ENCODE measurements around the gene DYNC2H1.

DYNC2H1 gene

GRCh38 chr11:103471546-103471945, 362.3 kb downstream of the DYNC2H1 start:
- TF ChIP-seq, protein P1, sequence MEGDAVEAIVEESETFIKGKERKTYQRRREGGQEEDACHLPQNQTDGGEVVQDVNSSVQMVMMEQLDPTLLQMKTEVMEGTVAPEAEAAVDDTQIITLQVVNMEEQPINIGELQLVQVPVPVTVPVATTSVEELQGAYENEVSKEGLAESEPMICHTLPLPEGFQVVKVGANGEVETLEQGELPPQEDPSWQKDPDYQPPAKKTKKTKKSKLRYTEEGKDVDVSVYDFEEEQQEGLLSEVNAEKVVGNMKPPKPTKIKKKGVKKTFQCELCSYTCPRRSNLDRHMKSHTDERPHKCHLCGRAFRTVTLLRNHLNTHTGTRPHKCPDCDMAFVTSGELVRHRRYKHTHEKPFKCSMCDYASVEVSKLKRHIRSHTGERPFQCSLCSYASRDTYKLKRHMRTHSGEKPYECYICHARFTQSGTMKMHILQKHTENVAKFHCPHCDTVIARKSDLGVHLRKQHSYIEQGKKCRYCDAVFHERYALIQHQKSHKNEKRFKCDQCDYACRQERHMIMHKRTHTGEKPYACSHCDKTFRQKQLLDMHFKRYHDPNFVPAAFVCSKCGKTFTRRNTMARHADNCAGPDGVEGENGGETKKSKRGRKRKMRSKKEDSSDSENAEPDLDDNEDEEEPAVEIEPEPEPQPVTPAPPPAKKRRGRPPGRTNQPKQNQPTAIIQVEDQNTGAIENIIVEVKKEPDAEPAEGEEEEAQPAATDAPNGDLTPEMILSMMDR (IDR thresholded peaks at IDR 0.05; ENCODE audit: low read depth, low read length), result no peak
- DNase-seq (ENCODE audit: low read depth in 2 of 2), result no peak
- H3K4me3 ChIP-seq (replicated peaks in 1 of 2; ENCODE audit: low read depth in 2 of 2, low read length in 2 of 2), result no peak overlapping the region

DNA sequence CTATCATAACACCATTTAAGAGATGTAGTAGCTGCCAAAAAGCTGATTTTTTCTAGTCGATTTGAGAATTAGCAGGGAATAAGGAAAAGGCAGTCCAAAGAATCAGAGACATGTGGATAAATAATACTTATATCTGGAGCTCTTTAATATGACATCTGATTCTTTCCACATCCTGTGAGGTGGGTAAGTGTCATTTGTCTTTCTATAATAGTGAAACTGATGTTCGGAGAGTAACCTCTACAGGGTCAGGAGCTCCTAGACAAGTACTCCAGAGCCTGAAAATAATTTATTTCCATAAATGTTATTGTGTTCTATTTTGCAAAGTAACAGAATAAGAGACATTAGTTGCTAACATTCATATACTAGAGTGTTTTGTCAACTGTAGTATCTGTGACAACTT, 367.6 kb downstream of the DYNC2H1 start:
- DNase-seq (ENCODE audit: low read depth in 2 of 2), result no peak
- H3K4me3 ChIP-seq (replicated peaks in 1 of 2; ENCODE audit: low read depth in 2 of 2, low read length in 2 of 2), result no peak overlapping the region
- TF ChIP-seq, protein P1 (IDR thresholded peaks at IDR 0.05; ENCODE audit: low read depth, low read length), result no peak

DNA sequence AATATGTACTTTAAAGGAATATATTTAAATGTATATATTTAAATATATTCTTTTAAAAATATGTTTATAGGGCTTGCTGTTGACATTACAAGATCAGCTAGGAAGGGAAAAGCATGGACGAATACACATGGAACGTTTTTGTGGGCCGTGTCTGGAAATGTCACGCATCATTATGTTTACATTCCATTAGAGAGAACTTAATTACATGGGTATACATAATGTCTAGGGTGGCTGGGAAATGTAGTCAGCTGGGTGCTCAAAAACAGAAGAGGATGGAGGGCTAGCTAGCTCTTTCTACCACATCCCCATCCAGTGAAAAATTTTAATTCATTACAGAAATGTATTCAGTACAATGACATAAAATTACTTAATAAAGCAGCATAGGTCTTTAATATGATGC, 371.2 kb downstream of the DYNC2H1 start:
- DNase-seq (ENCODE audit: low read depth in 2 of 2), result no peak
- TF ChIP-seq, protein P1 (IDR thresholded peaks at IDR 0.05; ENCODE audit: low read depth, low read length), result no peak
- H3K4me3 ChIP-seq (replicated peaks in 1 of 2; ENCODE audit: low read depth in 2 of 2, low read length in 2 of 2), result no peak overlapping the region

DNA sequence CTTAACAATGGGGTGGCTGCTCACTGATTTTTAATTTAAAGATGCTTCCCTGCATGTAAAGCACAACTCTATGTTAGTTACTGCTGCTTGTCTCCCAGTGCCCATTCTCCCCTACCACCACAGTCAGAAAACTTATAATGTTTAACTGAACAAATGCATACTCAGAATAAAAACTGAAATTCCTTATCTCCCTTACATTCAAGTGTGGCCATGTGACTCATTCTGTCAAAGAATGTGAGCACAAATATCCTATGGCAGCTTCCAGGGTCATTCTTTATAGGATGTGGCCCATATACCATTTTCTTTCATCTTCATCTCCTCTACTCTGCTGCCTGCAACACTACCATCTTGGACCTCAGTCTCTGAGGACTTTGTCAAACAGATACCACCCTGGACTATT, 374.8 kb downstream of the DYNC2H1 start:
- H3K4me3 ChIP-seq (replicated peaks in 1 of 2; ENCODE audit: low read depth in 2 of 2, low read length in 2 of 2), result no peak overlapping the region
- TF ChIP-seq, protein P1 (IDR thresholded peaks at IDR 0.05; ENCODE audit: low read depth, low read length), result no peak
- no peak for DNase-seq (ENCODE audit: low read depth in 2 of 2)

DNA sequence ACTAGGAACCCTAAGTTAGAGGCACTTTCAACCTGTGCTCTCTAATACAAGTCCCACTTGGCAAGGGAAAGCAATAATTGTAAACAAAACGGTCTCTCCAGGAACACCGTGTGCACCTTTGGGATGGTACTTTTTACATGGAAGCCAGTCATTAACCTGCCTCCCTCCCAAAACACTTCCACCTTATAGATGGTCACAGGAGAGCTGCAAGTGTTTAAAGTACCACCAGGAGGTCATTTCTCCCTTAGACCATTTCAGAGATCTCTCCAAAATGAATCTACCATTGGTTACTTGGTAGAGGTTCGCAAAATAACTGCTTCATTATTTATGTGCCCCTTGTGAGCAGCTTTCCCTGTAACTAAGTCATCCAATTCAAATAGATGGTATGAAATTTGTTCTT, 375.3 kb downstream of the DYNC2H1 start:
- TF ChIP-seq, protein P1 (IDR thresholded peaks at IDR 0.05; ENCODE audit: low read depth, low read length), result peak; percentile 18
- peak in 1 of 2 donors; percentile 4 for DNase-seq (ENCODE audit: low read depth in 2 of 2)
- H3K4me3 ChIP-seq (replicated peaks in 1 of 2; ENCODE audit: low read depth in 2 of 2, low read length in 2 of 2), result no peak overlapping the region

GRCh38 chr11:103486604-103487003, 377.4 kb downstream of the DYNC2H1 start:
- H3K4me3 ChIP-seq (replicated peaks in 1 of 2; ENCODE audit: low read depth in 2 of 2, low read length in 2 of 2), result no peak overlapping the region
- no peak for DNase-seq (ENCODE audit: low read depth in 2 of 2)
- TF ChIP-seq, protein P1 (IDR thresholded peaks at IDR 0.05; ENCODE audit: low read depth, low read length), result no peak

DNA sequence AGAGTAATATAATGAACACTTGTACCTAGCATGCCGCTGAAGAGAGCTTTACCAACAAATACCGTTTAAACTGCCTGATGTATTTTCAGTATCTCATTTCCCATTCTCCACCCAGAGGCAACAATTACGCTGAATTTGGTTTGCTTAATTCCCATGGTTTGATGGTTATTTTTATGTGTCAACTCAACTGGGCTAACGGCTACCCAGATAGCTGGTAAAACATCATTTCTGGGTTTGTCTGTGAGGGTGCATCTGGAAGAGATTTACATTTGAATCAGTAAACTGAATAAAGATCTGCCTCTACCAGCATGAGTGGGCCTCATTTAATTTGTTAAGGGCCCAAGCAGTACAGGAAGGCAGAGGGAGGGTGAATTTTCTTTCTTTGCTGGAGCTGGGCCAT, 377.9 kb downstream of the DYNC2H1 start:
- TF ChIP-seq, protein P1 (IDR thresholded peaks at IDR 0.05; ENCODE audit: low read depth, low read length), result no peak
- DNase-seq (ENCODE audit: low read depth in 2 of 2), result no peak
- H3K4me3 ChIP-seq (replicated peaks in 1 of 2; ENCODE audit: low read depth in 2 of 2, low read length in 2 of 2), result no peak overlapping the region
